ENCODE data around the gene DUSP5.

The DUSP5 gene

GRCh38 chr10:110497438-110498086 is at the start of gene DUSP5:
DUSP5 (plus strand) TSS chr10:110497907; CDS start chr10:110498122, 215 bp downstream.
- peak within 1 kb of the TSS; percentile 78 for H3K27ac ChIP-seq (ENCODE audit: extremely low read depth, low read depth, low read length)
- POLR2A ChIA-PET: interaction anchor here (0.7 to 1.2 kb wide), 4 partner anchors 10 to 27 kb away, joined by 3 read pairs; no protein-coding TSS in a partner anchor
- H3K4me3 ChIP-seq (ENCODE audit: low read depth, low read length): peak within 1 kb of the TSS; percentile 63
- H3K36me3 ChIP-seq (ENCODE audit: control insufficient read depth in 2 of 2, insufficient read depth in 1 of 2, low read length in 2 of 2): peaks cover 0 to 3% of the 10 kb centered on the region in 2 experiments; a peak in 1 of 3 replicates
- CTCF ChIA-PET: interaction anchor here (0.9 to 2.5 kb wide), 2 partner anchors 49 to 143 kb away, joined by 7 to 10 read pairs; no protein-coding TSS in a partner anchor
- peaks cover 32% of the 10 kb centered on the region for H3K4me1 ChIP-seq (ENCODE audit: control insufficient read depth, insufficient read depth, low read length)
- H3K9me3 ChIP-seq (ENCODE audit: control insufficient read depth, insufficient read depth, low read depth, low read length): no peaks in the 10 kb centered on the region
- TF ChIP-seq BCL6B (tag by site-specific recombination; IDR thresholded peaks at IDR 0.05): no peak
- TF ChIP-seq ZSCAN4 (tag by site-specific recombination; IDR thresholded peaks at IDR 0.05): no peak
- peak; percentile 41; the same call in 1 of the 2 replicates for TF ChIP-seq PRDM10 (tag by site-specific recombination; IDR thresholded peaks at IDR 0.05)
- TF ChIP-seq TSHZ1 (tag by site-specific recombination; IDR thresholded peaks at IDR 0.05; ENCODE audit: borderline replicate concordance): no peak
- peak; percentile 95 for TF ChIP-seq KLF8 (tag by site-specific recombination; IDR thresholded peaks at IDR 0.05)
- TF ChIP-seq ZNF324 (tag by site-specific recombination; IDR thresholded peaks at IDR 0.05): no peak
- TF ChIP-seq ZBTB17 (tag by site-specific recombination; IDR thresholded peaks at IDR 0.05): peak; percentile 47; the same call in 1 of the 2 replicates
- no peak for TF ChIP-seq ZNF302 (tag by site-specific recombination; IDR thresholded peaks at IDR 0.05; ENCODE audit: low read depth)
- no peak for TF ChIP-seq ZBTB10 (tag by site-specific recombination; IDR thresholded peaks at IDR 0.05)
- no peak for TF ChIP-seq ZNF37A (tag by site-specific recombination; IDR thresholded peaks at IDR 0.05)
- no peak for TF ChIP-seq ZNF211 (tag by site-specific recombination; IDR thresholded peaks at IDR 0.05; ENCODE audit: low read depth)
- TF ChIP-seq ZNF549 (tag by site-specific recombination; IDR thresholded peaks at IDR 0.05): no peak
- TF ChIP-seq ZNF692 (tag by site-specific recombination; IDR thresholded peaks at IDR 0.05): peak; percentile 79
- no peak for TF ChIP-seq ZNF704 (tag by site-specific recombination; IDR thresholded peaks at IDR 0.05)
- no peak for TF ChIP-seq ZNF433 (tag by site-specific recombination; IDR thresholded peaks at IDR 0.05; ENCODE audit: low read depth)
- TF ChIP-seq ZNF610 (tag by site-specific recombination; IDR thresholded peaks at IDR 0.05; ENCODE audit: borderline replicate concordance): no peak
- no peak for TF ChIP-seq ZNF132 (tag by site-specific recombination; IDR thresholded peaks at IDR 0.05; ENCODE audit: borderline replicate concordance)
- TF ChIP-seq ZNF416 (tag by site-specific recombination; IDR thresholded peaks at IDR 0.05): no peak
- peak; percentile 46; the same call in 1 of the 2 replicates for TF ChIP-seq OSR2 (tag by site-specific recombination; IDR thresholded peaks at IDR 0.05)
- TF ChIP-seq TRIM28 (IDR thresholded peaks at IDR 0.05; ENCODE audit: borderline replicate concordance, low read length): no peak
- no peak for TF ChIP-seq KLF7 (tag by site-specific recombination; IDR thresholded peaks at IDR 0.05; ENCODE audit: borderline replicate concordance)
